ENCODE data around the gene FSTL4. TPM values are rescaled to one million over a fixed set of nuclear protein-coding genes. Genes with fewer than 3 reads are reported as not detected.

FSTL4 gene
- total RNA-seq, 1 donor from 2014 or later = 14.3 TPM

- no peak for DNase-seq (ENCODE audit: low spot score in 2 of 2, unreplicated experiment in 2 of 2)
- Mint-ChIP-seq H3K36me3 (no peaks in the 10 kb centered on the region), H3K27me3 (ENCODE audit: low read depth) (no peaks in the 10 kb centered on the region), H3K27ac (no peak overlapping the region), H3K4me3 (no peak overlapping the region), H3K9me3 (no peaks in the 10 kb centered on the region), H3K4me1 (no peaks in the 10 kb centered on the region)
- TF ChIP-seq CTCF (IDR thresholded peaks at IDR 0.05; ENCODE audit: unreplicated experiment) = no peak
Measured at GRCh38 chr5:133284306-133284705, 328.0 kb downstream of the FSTL4 start.

GRCh38 chr5:133278317-133278716 is 334.0 kb downstream of the FSTL4 start:
- no peak overlapping the region for H3K27ac Mint-ChIP-seq
- H3K4me3 Mint-ChIP-seq = no peak overlapping the region
- no peak for TF ChIP-seq CTCF (IDR thresholded peaks at IDR 0.05; ENCODE audit: unreplicated experiment)
- no peaks in the 10 kb centered on the region for H3K9me3 Mint-ChIP-seq
- DNase-seq (ENCODE audit: low spot score in 2 of 2, unreplicated experiment in 2 of 2) = no peak
- no peaks in the 10 kb centered on the region for H3K27me3 Mint-ChIP-seq (ENCODE audit: low read depth)
- no peaks in the 10 kb centered on the region for H3K36me3 Mint-ChIP-seq
- H3K4me1 Mint-ChIP-seq = peaks cover 3% of the 10 kb centered on the region

- Mint-ChIP-seq H3K27ac (no peak overlapping the region), H3K27me3 (ENCODE audit: low read depth) (no peaks in the 10 kb centered on the region), H3K9me3 (no peaks in the 10 kb centered on the region), H3K4me1 (peaks cover 3% of the 10 kb centered on the region), H3K4me3 (no peak overlapping the region), H3K36me3 (no peaks in the 10 kb centered on the region)
- DNase-seq (ENCODE audit: low spot score in 2 of 2, unreplicated experiment in 2 of 2) = no peak
- no peak for TF ChIP-seq CTCF (IDR thresholded peaks at IDR 0.05; ENCODE audit: unreplicated experiment)
Measured at GRCh38 chr5:133277744-133278143, 334.6 kb downstream of the FSTL4 start.

GRCh38 chr5:133276171-133276570 is 336.2 kb downstream of the FSTL4 start:
- H3K4me3 Mint-ChIP-seq = no peak overlapping the region
- no peaks in the 10 kb centered on the region for H3K36me3 Mint-ChIP-seq
- peaks cover 3% of the 10 kb centered on the region for H3K4me1 Mint-ChIP-seq
- no peak for TF ChIP-seq CTCF (IDR thresholded peaks at IDR 0.05; ENCODE audit: unreplicated experiment)
- H3K9me3 Mint-ChIP-seq = no peaks in the 10 kb centered on the region
- no peak for DNase-seq (ENCODE audit: low spot score in 2 of 2, unreplicated experiment in 2 of 2)
- no peaks in the 10 kb centered on the region for H3K27me3 Mint-ChIP-seq (ENCODE audit: low read depth)
- no peak overlapping the region for H3K27ac Mint-ChIP-seq

GRCh38 chr5:133275631-133276030 is 336.7 kb downstream of the FSTL4 start:
- Mint-ChIP-seq H3K27me3 (ENCODE audit: low read depth) (no peaks in the 10 kb centered on the region), H3K36me3 (no peaks in the 10 kb centered on the region), H3K27ac (no peak overlapping the region), H3K4me1 (peaks cover 3% of the 10 kb centered on the region), H3K4me3 (no peak overlapping the region), H3K9me3 (no peaks in the 10 kb centered on the region)
- DNase-seq (ENCODE audit: low spot score in 2 of 2, unreplicated experiment in 2 of 2) = no peak
- no peak for TF ChIP-seq CTCF (IDR thresholded peaks at IDR 0.05; ENCODE audit: unreplicated experiment)

GRCh38 chr5:133274597-133274935 is 337.8 kb downstream of the FSTL4 start:
- TF ChIP-seq CTCF (IDR thresholded peaks at IDR 0.05; ENCODE audit: unreplicated experiment) = no peak
- no peaks in the 10 kb centered on the region for H3K9me3 Mint-ChIP-seq
- DNase-seq (ENCODE audit: low spot score in 2 of 2, unreplicated experiment in 2 of 2) = no peak
- no peaks in the 10 kb centered on the region for H3K36me3 Mint-ChIP-seq
- peaks cover 3% of the 10 kb centered on the region for H3K4me1 Mint-ChIP-seq
- peak overlapping the region; percentile 43 for H3K27ac Mint-ChIP-seq
- no peaks in the 10 kb centered on the region for H3K27me3 Mint-ChIP-seq (ENCODE audit: low read depth)
- no peak overlapping the region for H3K4me3 Mint-ChIP-seq
